Renal cortex interstitium (tissue), 11 donors: ENCODE results near the gene RPL38. TPM values are rescaled to one million over a fixed set of nuclear protein-coding genes. Genes with fewer than 3 reads are reported as not detected.

Experiments used
- DNase-seq, 11 donors: peaks; one replicate each; pipeline ENCODE4 v3.0.0-alpha.2; 2013; ENCODE audit warnings: low read depth in 9 of 11, low spot score in 4 of 11; ENCODE audit errors: extremely low read depth in 1 of 11
- polyA plus RNA-seq, 3 donors: library from polyadenylated mRNA; unstranded; fragments of 120-200 nt; gene quantifications; one replicate each; pipeline ENCODE4 v1.2.1, GENCODE V29; 2013; ENCODE audit not compliant: insufficient read length in 3 of 3

RPL38 gene
- polyA plus RNA-seq, 3 donors = 1,116 to 1,437 (median 1,164) TPM

DNA sequence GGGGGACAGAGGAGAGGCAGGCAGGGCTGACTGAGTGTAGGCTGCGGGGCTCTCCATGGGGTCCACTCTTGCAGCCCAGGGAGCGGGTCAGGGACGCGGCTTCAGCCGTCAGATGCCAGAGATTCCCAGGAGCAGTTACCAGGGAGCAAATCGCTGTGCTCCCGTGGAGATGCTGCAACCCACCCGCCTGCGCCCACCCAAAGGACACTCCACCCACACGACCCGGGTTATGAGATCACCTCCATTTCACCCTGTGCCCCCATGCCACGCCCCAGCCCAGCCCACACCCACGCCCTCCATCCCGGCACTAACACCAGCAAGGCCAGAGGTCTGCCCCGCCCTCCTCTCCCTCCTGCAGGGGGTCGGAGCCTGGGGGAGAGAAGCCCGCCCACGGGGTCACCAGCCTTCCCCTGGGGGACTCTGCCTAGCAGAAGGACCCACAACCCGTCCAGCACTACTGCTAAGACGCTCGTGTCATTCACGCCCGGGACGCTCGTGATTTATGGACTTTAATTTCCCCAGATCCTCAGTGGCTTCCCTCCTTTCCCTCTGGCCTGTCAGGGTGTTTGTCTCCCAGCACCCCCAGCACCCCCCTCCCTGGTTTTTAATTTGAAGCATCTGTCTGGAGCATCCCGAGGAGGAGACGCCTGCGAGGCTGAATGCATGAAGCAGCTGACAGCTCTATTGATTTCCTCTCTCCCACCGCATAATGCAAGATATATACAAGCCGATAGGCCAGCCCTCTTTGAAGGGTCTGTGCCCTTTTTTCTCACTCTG, 6.7 kb upstream of the RPL38 start:
- no peak for DNase-seq

DNA sequence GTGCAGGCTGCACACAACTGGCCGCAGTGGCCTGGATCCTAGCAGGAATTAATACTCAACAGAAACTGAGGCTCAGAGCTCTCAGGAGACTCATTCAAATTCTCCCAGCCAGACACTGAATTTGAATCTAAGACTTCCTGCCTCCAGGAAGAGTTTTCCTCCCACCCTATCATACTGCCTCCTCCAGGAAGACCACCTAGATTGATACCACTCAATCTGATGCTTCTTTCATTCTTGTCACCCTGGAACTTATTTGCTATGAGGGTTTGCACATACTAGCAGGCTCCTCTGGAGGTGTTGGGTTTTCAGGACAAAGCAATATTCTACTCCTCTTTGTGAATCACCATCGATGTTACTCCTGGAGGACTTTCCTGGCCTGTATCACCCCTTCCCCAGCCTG, 5.7 kb upstream of the RPL38 start:
- no peak for DNase-seq

DNA sequence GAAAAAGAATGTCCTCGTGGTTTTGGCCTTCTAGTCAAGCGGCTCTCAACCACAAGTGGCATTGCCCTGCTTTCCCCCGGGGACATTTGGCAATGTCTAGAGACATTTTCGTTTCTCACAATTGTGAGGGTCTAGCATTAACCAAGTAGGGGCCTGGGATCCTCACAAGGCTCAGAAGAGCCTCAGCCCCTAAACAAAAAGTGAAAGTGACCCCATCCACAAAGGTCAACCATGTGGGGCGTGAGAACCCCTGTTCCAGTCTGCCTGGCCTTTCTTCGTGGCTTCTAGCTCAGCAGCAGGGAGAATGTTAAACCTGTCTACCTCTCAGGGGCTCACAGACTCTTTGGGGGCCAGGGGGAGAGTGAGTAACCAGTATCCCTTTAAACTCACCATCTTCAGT, 4.8 kb upstream of the RPL38 start:
- DNase-seq = no peak

DNA sequence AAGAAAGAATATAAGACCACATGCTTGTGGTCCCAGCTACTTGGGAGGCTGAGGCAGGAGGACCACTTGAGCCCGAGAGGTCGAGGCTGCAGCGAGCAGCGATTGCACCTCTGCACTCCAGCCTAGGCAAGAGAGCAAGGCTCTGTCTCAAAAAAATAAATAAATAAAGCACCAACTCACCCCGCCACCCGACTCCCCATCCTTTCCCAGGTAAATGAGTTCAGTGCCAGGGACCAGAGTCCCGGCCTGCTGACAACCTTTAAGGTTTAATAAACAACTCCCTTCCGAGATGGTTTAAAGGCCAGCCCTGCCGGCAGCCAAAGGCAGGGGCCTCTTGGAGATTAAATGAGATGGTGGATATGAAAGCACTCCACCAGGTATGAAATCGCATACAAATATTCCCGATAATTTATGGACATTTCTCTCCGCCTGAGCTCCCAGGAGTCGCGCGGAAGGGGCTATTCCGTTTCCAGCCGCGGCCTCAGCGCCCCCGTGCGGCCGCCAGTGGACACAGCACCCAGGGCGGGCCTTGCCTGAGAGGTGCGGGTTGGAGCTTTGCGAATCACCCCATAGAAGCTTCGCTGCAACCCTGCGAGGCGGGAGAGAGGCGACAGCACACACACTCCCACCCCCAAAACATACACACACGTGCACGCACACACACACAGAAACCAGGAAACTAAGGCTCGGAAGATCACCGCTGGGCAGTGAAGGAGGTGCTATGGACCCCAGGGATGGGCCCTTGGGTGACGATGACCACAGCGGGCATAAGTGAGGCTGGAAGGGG, 4.0 kb upstream of the RPL38 start:
- peak in 2 of 11 donors; percentile 49 to 52 for DNase-seq

DNA sequence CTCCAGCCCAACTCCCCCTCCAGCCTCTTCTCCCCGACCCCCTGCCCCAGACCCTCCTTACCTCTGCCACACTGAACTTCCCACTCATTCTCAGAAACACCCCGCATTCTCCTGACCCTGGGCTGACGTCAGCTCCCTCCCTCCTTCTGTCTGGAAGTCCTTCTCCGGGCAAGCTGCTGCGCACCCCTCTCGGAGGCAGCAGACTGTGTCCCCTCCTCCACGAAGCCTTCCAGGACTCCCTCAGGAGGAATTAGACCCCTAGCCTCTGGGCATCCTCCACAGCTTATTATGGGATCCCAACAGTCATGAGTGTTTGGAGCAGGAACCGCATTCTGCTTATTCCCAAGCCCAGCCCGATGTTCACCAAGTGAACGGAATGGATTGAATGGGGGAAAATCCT, 3.4 kb upstream of the RPL38 start:
- DNase-seq = no peak

DNA sequence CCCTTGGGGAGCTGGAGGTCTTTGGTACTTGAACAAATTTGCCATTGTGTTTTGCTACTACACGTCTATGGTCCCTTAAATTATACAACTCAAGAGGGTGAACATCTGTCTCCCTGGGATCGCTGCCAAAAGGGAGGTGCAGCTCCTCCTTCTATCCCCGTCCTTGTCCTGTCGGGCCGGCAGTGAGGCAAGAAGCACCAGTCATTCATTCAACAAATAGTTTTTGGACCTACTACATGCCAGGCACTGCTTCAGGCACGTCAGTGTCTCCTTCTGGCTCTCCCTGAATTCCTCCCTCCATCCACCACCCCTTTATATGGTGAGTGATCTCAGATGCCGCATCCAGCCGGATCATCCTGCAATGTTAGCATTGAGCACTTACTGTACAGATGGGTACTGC, 2.2 kb upstream of the RPL38 start:
- peak in 2 of 11 donors; percentile 53 to 59 for DNase-seq

DNA sequence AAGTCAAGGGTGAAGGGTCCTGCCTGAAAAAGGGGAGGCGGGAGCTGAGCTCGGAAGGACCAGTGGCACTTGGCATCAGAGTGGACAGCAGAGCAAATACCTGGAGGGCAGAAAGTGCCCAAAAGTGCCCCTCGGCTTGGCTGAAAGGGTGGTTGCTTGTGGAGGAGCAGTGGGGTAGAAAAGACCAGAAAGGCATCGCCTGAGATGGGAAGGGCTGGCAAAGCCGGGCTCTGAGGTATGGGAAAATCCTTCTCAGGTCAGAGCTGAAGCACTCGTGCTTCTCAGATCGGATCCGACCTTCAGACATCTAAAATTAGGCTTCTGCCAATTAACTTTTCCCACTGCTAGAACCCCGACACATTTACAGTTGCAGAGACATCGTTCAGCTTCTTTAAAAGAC, 1.5 kb upstream of the RPL38 start:
- DNase-seq = no peak

DNA sequence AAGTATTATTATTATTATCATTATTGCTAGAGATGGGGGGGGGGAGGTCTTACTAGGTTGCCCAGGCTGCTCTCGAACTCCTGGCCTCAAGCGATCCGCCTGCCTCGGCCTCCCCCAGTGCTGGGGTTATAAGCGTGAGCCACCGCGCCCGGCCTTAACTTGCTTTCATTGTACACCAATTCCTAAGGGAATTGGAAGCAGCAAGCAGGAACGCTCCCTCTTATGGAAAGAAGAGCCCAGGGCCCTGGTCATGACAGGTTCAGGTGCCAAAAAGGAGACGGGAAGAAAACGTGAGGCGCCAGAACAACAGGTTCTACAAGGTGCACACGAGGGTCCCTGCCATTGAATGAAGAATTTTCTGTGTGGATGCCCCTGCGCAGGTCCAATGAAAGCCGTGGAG, 540 bp upstream of the RPL38 start:
- no peak for DNase-seq

DNA sequence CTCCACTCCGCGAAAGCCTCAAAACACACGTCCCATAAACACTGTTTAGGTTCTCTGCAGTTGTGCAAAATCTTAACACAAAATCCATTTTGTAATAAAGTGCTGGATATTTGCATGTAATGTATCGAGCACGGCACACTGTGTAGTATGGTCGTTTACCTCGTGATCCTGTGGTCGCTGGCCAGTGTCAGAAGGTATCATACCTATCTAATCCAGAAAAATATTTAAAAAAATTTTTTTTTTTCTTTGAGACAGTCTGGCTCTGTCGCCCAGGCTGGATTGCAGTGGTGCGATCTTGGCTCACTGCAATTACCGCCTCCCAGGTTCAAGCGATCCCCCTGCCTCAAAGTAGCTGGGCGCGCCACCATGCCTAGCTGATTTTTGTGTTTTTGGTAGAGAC, 996 bp downstream of the RPL38 start:
- no peak for DNase-seq

DNA sequence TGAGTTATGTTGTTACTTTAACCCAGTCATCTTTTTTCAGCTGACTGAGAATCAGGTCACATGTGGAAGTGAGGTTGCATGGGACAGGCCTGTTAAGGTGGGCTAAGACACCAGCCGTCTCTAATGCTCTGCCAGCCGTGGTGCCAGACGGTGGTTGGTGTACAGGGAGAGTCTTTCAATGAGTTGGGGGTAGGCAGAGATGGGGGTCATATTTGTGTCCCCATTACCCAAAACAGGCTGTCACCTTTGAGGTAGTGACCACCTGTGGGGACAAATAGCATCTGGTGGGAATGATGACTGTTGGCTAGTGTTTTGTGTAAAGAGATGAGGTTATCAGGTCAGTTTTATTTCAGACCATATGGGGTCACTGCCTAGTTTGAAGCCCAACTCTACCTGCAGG, 1.8 kb downstream of the RPL38 start:
- DNase-seq = no peak

DNA sequence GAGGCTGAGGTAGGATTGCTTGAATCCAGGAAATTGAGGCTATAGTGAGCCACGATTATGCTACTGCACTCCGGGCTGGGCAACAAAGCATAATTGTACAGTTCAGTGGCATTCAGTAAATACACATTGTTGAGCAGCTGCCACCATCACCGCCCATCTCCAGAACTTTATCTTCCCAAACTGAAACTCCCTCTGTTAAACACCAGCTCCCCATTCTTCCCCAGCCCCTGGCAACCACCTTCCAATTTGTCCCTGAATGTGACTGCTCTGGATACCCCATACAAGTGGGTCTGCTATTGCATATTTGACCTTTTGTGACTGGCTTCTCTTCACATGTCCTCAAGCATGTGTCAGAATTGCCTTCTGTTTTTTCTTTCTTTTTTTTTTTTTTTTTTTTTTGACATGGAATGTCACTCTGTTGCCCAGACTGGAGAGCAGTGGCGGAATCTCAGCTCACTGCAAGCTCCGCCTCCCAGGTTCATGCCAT, 2.9 kb downstream of the RPL38 start:
- no peak for DNase-seq

DNA sequence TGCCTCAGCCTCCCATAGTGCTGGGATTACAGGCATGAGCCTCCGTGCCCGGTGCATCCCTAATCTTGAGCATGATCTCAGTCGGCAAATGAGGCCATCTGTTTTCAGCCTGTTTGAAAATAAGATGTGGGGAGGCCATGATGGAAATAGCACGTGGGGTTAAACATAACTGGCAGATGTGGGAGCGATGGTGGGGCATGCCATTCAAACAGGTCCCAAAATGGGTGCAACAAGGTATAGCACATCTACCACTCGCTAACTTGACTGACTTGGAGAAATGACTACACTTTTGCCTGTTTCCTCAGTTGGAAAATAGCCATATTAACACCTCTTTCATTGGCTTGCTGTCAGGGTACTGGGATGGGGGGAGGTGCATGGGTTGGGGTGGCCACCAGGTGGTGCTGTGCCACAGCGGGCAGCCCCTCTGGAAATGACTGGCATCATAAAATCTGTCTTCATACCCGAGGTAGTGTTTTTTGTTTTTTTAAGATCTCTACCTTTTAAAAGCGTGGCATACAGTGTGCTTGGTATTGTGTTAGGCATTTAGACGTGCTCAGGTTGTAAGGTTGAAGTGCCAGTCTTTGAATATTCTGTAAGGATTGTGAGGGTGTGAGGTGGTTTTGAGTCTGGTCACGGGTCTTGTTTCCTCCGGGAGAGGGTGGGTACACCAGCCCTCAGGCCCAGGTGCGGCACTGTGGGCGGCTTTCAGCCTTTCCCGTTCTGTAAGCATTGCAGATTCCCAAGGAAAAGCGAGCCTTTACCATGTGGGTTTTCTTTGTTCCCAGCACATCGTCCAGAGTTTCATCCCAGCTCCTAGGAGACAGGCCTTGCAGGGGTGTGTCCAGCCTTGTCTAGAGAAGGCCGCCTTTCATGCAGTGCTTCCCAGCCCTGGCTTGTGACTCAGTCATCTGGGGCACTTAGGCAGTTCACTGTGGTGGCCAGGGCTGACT, 7.0 kb downstream of the RPL38 start:
- DNase-seq = no peak

DNA sequence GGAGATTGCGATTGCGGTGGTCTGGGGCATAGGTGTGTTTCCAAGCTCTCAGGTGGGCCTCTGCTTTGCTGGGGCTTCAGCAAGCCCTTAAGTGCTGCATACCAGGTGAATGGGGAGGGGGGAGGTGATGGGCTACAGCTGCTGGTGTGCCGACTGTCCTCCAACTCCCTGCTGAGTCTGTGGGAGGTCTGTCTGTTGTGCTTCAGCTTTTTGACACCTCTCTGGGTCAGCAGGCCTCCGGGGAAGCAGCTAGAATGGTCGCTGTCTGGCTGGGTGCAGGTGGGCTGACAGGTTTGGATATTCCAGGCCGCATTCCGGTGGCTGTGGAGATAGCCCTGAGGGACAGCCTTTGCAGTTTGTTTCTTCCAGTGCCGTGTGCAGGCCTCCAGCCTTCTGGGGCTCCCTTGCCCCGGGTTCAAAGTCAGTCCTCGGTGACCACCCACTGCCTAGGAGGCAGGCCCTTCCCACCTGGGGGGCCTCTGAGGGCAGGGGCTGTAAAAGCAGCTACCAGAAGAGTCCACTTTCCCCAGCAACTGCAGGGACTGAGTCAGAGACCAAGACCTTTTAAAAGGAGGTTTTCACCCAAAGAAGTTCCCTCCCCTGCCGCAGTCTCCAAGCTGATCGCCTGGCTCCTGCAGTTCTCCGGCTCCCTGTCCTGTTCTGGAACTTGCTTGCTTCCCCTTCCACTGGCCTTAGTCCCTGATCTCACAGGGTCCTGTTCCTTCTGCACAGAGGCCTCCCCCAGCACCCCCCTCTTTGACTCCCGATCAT, 7.8 kb downstream of the RPL38 start:
- no peak for DNase-seq

DNA sequence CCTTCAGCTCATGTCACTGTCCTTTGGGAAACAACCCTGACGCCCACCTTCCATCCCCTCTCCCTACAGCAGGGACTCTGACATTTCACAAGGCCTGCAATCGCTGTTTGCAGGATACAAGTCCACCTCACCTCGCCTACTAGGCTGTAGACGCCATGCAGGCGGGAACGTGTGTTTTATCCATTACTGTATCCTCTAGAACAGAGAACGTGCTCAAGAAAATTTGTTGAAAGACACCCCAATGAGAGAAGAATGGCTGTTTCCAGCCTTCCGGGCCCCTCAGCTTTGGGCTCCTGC, 8.4 kb downstream of the RPL38 start:
- DNase-seq = no peak

DNA sequence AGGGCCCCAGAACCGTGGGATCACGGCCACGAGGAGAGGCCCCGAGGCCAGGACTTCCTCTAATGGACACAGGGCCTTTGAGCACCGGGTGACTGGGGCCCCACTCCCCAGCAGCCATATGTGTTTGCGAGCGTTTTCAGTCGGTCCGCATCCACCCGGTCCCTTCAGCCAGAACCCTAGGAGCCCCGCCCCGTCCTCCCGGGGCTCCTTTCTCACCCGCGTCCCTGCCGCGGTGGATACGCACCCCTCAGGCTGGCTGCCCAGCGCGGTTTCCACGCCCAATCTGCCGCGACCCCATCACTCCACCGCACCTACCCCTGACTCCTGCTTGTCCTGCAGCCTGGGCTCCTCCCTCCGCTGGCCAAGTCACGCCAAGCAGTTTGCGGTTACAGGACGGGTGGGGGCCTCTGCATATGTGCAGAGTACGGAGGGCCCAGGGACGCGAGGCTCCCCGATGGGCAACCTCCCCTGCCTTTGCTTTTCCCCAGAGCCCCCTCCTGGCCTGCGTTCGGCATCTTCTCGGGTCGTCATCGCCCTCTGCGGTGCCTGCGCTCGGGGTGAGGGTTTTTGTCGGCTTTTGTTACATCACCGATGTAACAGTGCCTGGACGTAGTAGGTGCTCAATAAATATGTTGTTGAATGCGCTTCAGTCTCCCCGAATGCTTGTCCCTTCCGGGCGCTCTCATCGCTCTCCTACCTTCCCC, 8.9 kb downstream of the RPL38 start:
- DNase-seq = no peak

DNA sequence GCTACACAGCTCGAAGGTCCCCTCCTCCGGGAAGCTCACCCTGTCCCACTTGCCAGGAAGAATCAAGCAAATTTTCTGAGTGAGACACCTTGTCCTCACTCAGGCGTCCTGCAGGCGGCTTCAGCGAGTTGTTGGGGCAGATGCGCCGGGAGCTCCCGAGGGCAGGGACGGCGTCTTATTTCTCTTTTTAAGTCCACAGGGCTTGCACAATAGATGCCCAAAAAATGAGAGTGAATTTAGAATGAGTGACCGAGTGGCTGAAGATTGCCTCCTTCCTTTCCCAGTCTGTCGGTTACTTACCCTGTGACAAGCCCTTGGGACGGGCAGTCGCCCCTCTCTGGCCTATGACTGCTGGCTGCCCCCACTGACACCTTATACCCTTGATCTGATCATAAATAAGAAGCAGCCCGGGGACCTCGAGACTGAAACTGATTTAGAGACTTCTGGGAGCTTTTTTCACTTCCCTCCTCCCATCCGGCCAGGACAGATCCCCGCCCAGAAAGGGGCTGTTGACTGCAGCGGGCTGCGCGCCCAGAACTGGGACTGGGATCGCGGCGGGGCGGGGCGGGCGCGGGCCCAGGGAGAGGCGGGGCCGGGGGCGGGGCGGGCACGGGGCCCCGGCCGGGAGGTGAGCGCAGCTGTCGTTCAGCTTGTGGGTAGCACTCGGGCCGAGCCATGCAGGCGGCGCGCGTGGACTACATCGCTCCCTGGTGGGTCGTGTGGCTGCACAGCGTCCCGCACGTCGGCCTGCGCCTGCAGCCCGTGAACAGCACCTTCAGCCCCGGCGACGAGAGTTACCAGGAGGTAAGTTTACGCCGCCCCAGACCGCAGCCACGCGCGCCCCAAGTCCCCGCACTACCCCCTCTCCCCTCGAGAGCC, 9.7 kb downstream of the RPL38 start, which contains the start of gene TTYH2:
TSS of gene TTYH2 (plus strand) at position 659 of the 879 bp plus-strand sequence. CDS start at position 676, 17 bp downstream.
- DNase-seq = peak in 9 of 11 donors; percentile 75 to 92 (median 84)

DNA sequence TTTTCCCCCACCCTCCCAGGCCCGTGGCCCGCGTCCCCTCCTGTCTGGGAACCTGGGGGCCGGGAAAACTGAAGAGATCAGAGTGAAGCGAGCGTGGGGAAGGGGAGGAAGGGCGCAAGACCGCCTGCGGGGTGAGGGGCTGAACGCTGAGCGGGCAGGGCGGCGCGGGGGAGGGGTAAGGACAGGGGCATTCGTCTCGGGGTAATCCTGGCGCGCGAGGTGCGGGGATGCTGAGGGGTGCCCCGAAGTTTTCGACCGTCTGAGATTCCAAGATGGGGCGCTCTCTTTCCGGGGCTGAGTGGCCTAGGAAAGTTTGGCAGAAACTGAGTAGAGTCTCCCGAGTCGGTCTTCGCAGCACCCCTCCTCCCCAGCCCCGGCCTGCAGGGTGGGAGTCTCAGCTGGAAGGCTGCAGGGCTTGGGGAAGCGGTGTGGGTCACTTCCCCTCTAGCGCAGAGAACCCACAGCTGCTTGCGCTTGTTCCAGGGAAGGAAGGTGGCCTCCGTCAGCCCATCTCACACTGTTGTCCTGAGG, 10.4 kb downstream of the RPL38 start:
- DNase-seq = peak in 1 of 11 donors; percentile 56
